Esophagus squamous epithelium (tissue), 5 donors: Measurements from ENCODE around the gene ACTR8. TPM values are rescaled to one million over a fixed set of nuclear protein-coding genes. Genes with fewer than 3 reads are reported as not detected.

Source experiments
- DNase-seq: peaks from one replicate; lab custom pipeline; 2025; lab: John Stamatoyannopoulos, UW
- H3K27ac ChIP-seq, 4 donors: fragments of 200-600 bp; sonication (generic); one replicate each; pipeline ENCODE4 v1.5.1; 2016 to 2019; ENCODE audit warnings: mild to moderate bottlenecking in 1 of 4
- H3K27me3 ChIP-seq, 4 donors: fragments of 200-600 bp; sonication (generic); 1 replicate in 3 of 4; 2 replicates in 1 of 4; pipeline versions ENCODE4 v1.5.1 to v1.6.0; 2017 to 2021; ENCODE audit warnings: antibody characterized with exemption in 1 of 4
- H3K36me3 ChIP-seq, 3 donors: fragments of 200-600 bp; sonication (generic); one replicate each; pipeline ENCODE4 v1.5.1; 2016 to 2019
- H3K4me1 ChIP-seq, 3 donors: fragments of 200-600 bp; sonication (generic); one replicate each; pipeline ENCODE4 v1.5.1; 2017 to 2019
- H3K4me3 ChIP-seq, 4 donors: fragments of 200-600 bp; sonication (generic); 1 replicate in 3 of 4; 2 replicates in 1 of 4; pipeline ENCODE4 v1.5.1; 2016 to 2019; ENCODE audit warnings: mild to moderate bottlenecking in 2 of 4, moderate library complexity in 1 of 4
- H3K9me3 ChIP-seq, 3 donors: fragments of 200-600 bp; sonication (generic); one replicate each; pipeline ENCODE4 v1.5.1; 2016 to 2019
- CTCF ChIP-seq, 6 experiments: fragments of 450-650 bp in 4 of 6; fragments of 200-600 bp in 2 of 6; sonication (generic) in 2 of 6; IDR thresholded peaks; one replicate each; pipeline ENCODE4 v1.5.1; 2016 to 2019; ENCODE audit warnings: antibody characterized with exemption in 6 of 6, mild to moderate bottlenecking in 4 of 6, moderate library complexity in 4 of 6
- POLR2A ChIP-seq, 4 donors: fragments of 450-650 bp; IDR thresholded peaks; one replicate each; pipeline ENCODE4 v1.6.1; 2017; ENCODE audit warnings: antibody characterized with exemption in 4 of 4, mild to moderate bottlenecking in 4 of 4, moderate library complexity in 3 of 4
- WGBS, 2 donors: methylation state at CpG; one replicate each; pipeline ENCODE4 v1.1.5; 2018; 5-methylcytosine and 5-hydroxymethylcytosine counted together
- intact Hi-C: fragments of 100-400 bp; cut with DNase I; formaldehyde crosslinking; loops from one replicate; pipeline ENCODE4 v1.15.0; 2022
- total RNA-seq, 4 donors: library from RNA; depleted of rRNA; stranded (reverse); fragments of >200 nt; gene quantifications; one replicate each; pipeline ENCODE4 v1.1.0, GENCODE V29; 2016
- donor health status: DM: yes; HTN: yes; CAD: no.

Gene ACTR8
- total RNA-seq, 4 donors from 2014 or later = 10.7 to 19.3 (median 15.8) TPM

- H3K4me3 ChIP-seq = no peak overlapping the region
- peaks cover 0 to 28% (median 0%) of the 10 kb centered on the region in 4 donors for H3K27me3 ChIP-seq
- no peak overlapping the region for H3K27ac ChIP-seq
- H3K36me3 ChIP-seq = no peaks in the 10 kb centered on the region
- DNase-seq = no peak
- H3K9me3 ChIP-seq = no peaks in the 10 kb centered on the region
- intact Hi-C loops = no loop called here
- no peak for TF ChIP-seq POLR2A (IDR thresholded peaks at IDR 0.05)
- TF ChIP-seq CTCF (IDR thresholded peaks at IDR 0.05) = no peak
- 79 to 82% methylated on average over 4 to 5 of the region's 5 CpGs for WGBS, 2 donors
- peaks cover 0 to 3% (median 0%) of the 10 kb centered on the region in 3 donors for H3K4me1 ChIP-seq
Observed at GRCh38 chr3:53820084-53820483, 61.9 kb downstream of the ACTR8 start.

- Histone ChIP-seq H3K36me3 (no peaks in the 10 kb centered on the region), H3K27ac (no peak overlapping the region), H3K4me1 (peaks cover 0 to 3% (median 0%) of the 10 kb centered on the region in 3 donors), H3K27me3 (peaks cover 0 to 24% (median 0%) of the 10 kb centered on the region in 4 donors), H3K4me3 (no peak overlapping the region), H3K9me3 (no peaks in the 10 kb centered on the region)
- 89 to 100% methylated on average over 2 to 9 of the region's 14 CpGs for WGBS, 2 donors
- no peak for DNase-seq
- intact Hi-C loops = no loop called here
- TF ChIP-seq CTCF (IDR thresholded peaks at IDR 0.05) = no peak
- TF ChIP-seq POLR2A (IDR thresholded peaks at IDR 0.05) = no peak
Observed at GRCh38 chr3:53819163-53819868, 62.6 kb downstream of the ACTR8 start.

- Histone ChIP-seq H3K9me3 (no peaks in the 10 kb centered on the region), H3K4me3 (no peak overlapping the region), H3K27ac (no peak overlapping the region), H3K4me1 (peaks cover 0 to 3% (median 0%) of the 10 kb centered on the region in 3 donors), H3K27me3 (peaks cover 0 to 18% (median 0%) of the 10 kb centered on the region in 4 donors), H3K36me3 (no peaks in the 10 kb centered on the region)
- TF ChIP-seq CTCF (IDR thresholded peaks at IDR 0.05) (no peak), POLR2A (IDR thresholded peaks at IDR 0.05) (no peak)
- 87 to 92% methylated on average over 7 to 9 of the region's 14 CpGs for WGBS, 2 donors
- intact Hi-C loops = no loop called here
- DNase-seq = no peak
Observed at GRCh38 chr3:53818221-53819162, 63.5 kb downstream of the ACTR8 start.

GRCh38 chr3:53817809-53818208, 64.1 kb downstream of the ACTR8 start:
- WGBS, 2 donors = 65 to 89% methylated on average over 7 to 15 of the region's 17 CpGs
- no peaks in the 10 kb centered on the region for H3K9me3 ChIP-seq
- peaks cover 0 to 18% (median 0%) of the 10 kb centered on the region in 4 donors for H3K27me3 ChIP-seq
- H3K4me3 ChIP-seq = no peak overlapping the region
- intact Hi-C loops = no loop called here
- peaks cover 0 to 3% (median 0%) of the 10 kb centered on the region in 3 donors for H3K4me1 ChIP-seq
- H3K36me3 ChIP-seq = no peaks in the 10 kb centered on the region
- DNase-seq = no peak
- TF ChIP-seq POLR2A (IDR thresholded peaks at IDR 0.05) = no peak
- TF ChIP-seq CTCF (IDR thresholded peaks at IDR 0.05) = no peak
- H3K27ac ChIP-seq = no peak overlapping the region
